H1 (cell line): ENCODE data around the gene KLK8. TPM values are rescaled to one million over a fixed set of nuclear protein-coding genes. Genes with fewer than 3 reads are reported as not detected.

Experiments
- CTCF ChIA-PET: fragments of 300-600 bp; sonication (Branson Sonifier 250); formaldehyde crosslinking; loops from one replicate; lab custom pipeline; 2021; ENCODE audit not compliant: partially characterized antibody; lab: Charles Lee
- POLR2A ChIA-PET: fragments of 300-600 bp; sonication (Branson Sonifier 250); formaldehyde crosslinking; loops from one replicate; lab custom pipeline; 2021; ENCODE audit warnings: inconsistent platforms; ENCODE audit not compliant: partially characterized antibody; lab: Charles Lee
- DNase-seq, 2 experiments: peaks; one replicate each; pipeline versions ENCODE4 v3.0.0 to v3.0.0-alpha.2; 2010 to 2022; ENCODE audit warnings: low spot score in 2 of 2, low read depth in 1 of 2, mixed read lengths in 1 of 2
- FAIRE-seq: peaks from 2 replicates; lab custom pipeline; 2011; peaks lifted over from hg19 to GRCh38; lab: Jason Lieb, UNC
- H2AFZ ChIP-seq: 2 replicates; pipeline ENCODE4 v1.8.1; 2012; ENCODE audit warnings: low read length, inconsistent platforms
- H2AK5ac ChIP-seq: 2 replicates; pipeline ENCODE4 v1.6.1; 2013; ENCODE audit warnings: low read depth, low read length
- H2BK120ac ChIP-seq: replicated peaks from 2 replicates; pipeline ENCODE3; 2013; ENCODE audit warnings: low read depth, low read length, inconsistent platforms
- H2BK12ac ChIP-seq: 2 replicates; pipeline ENCODE4 v1.6.1; 2013; ENCODE audit warnings: low read depth, low read length
- H2BK15ac ChIP-seq: 2 replicates; pipeline ENCODE4 v1.6.1; 2013; ENCODE audit warnings: low read length
- H2BK20ac ChIP-seq: 2 replicates; pipeline ENCODE4 v1.6.1; 2013; ENCODE audit warnings: low read length
- H2BK5ac ChIP-seq: 2 replicates; pipeline ENCODE4 v1.6.1; 2013; ENCODE audit warnings: low read depth, low read length
- H3K14ac ChIP-seq: 2 replicates; pipeline ENCODE4 v1.6.1; 2013; ENCODE audit warnings: inconsistent platforms; ENCODE audit not compliant: insufficient read length
- H3K18ac ChIP-seq: 2 replicates; pipeline ENCODE4 v1.6.1; 2013; ENCODE audit warnings: low read length; ENCODE audit errors: extremely low read depth
- H3K23ac ChIP-seq: 2 replicates; pipeline ENCODE4 v1.6.1; 2013; ENCODE audit warnings: inconsistent platforms; ENCODE audit not compliant: insufficient read length
- H3K23me2 ChIP-seq: 2 replicates; pipeline ENCODE4 v1.6.1; 2013; ENCODE audit warnings: low read depth, low read length
- H3K27ac ChIP-seq: 2 replicates; pipeline ENCODE4 v1.6.1; 2011; ENCODE audit warnings: low read depth, low read length, inconsistent platforms
- H3K27me3 ChIP-seq, 4 experiments: replicated peaks in 1 of 4; 1 replicate in 1 of 4; 2 replicates in 3 of 4; pipeline versions ENCODE4 v1.6.1 to v1.8.1; 2011 to 2013; ENCODE audit warnings: low read length in 3 of 4, mild to moderate bottlenecking in 3 of 4, inconsistent platforms in 2 of 4, mixed read lengths in 2 of 4, moderate library complexity in 1 of 4; ENCODE audit not compliant: control insufficient read depth in 3 of 4, insufficient read depth in 3 of 4; ENCODE audit errors: extremely low read depth in 1 of 4
- H3K36me3 ChIP-seq, 4 experiments: 2 replicates each; pipeline versions ENCODE4 v1.6.1 to v1.8.1; 2011 to 2013; ENCODE audit warnings: mild to moderate bottlenecking in 4 of 4, low read length in 3 of 4, moderate library complexity in 2 of 4, control low read depth in 1 of 4, inconsistent platforms in 1 of 4; ENCODE audit not compliant: insufficient read depth in 4 of 4, control insufficient read depth in 2 of 4
- H3K4ac ChIP-seq: replicated peaks from 2 replicates; pipeline ENCODE3; 2013; ENCODE audit warnings: low read length, low read depth, mixed read lengths, inconsistent platforms; ENCODE audit not compliant: insufficient read length
- H3K4me1 ChIP-seq, 4 experiments: replicated peaks in 1 of 4; 1 replicate in 1 of 4; 2 replicates in 3 of 4; pipeline versions ENCODE4 v1.6.1 to v1.8.1; 2011 to 2013; ENCODE audit warnings: low read length in 3 of 4, inconsistent platforms in 2 of 4, mixed read lengths in 1 of 4; ENCODE audit not compliant: insufficient read depth in 4 of 4, control insufficient read depth in 3 of 4
- H3K4me2 ChIP-seq, 2 experiments: 2 replicates each; pipeline versions ENCODE4 v1.6.1 to v1.8.1; 2011 to 2013; ENCODE audit warnings: low read depth in 2 of 2, low read length in 2 of 2, control low read depth in 1 of 2, inconsistent platforms in 1 of 2, mild to moderate bottlenecking in 1 of 2; ENCODE audit not compliant: insufficient read depth in 1 of 2
- H3K4me3 ChIP-seq, 4 experiments: fragments of 200-600, 300-600 bp in 1 of 4; sonication (generic), shearing (Covaris generic), sonication (Bioruptor Twin) in 1 of 4; 2 replicates each; pipeline versions ENCODE4 v1.5.1 to v1.8.1; 2011 to 2016; ENCODE audit warnings: low read length in 4 of 4, low read depth in 3 of 4, control low read depth in 2 of 4, inconsistent platforms in 2 of 4, mild to moderate bottlenecking in 2 of 4, mixed read lengths in 1 of 4, moderate library complexity in 1 of 4; ENCODE audit not compliant: insufficient read depth in 2 of 4; ENCODE audit errors: extremely low read depth in 1 of 4
- H3K56ac ChIP-seq: replicated peaks from 2 replicates; pipeline ENCODE3; 2013; ENCODE audit warnings: low read depth, mild to moderate bottlenecking, mixed read lengths, low read length, inconsistent platforms; ENCODE audit not compliant: insufficient read length
- H3K79me1 ChIP-seq: 2 replicates; pipeline ENCODE4 v1.6.1; 2013; ENCODE audit warnings: low read depth, low read length, control low read depth
- H3K79me2 ChIP-seq, 2 experiments: 2 replicates each; pipeline versions ENCODE4 v1.6.1 to v1.8.1; 2012 to 2013; ENCODE audit warnings: low read length in 2 of 2, mild to moderate bottlenecking in 2 of 2, inconsistent platforms in 1 of 2; ENCODE audit not compliant: insufficient read depth in 2 of 2, control insufficient read depth in 1 of 2
- H3K9ac ChIP-seq, 4 experiments: replicated peaks in 1 of 4; 1 replicate in 1 of 4; 2 replicates in 3 of 4; pipeline versions ENCODE4 v1.6.1 to v1.8.1; 2011 to 2013; ENCODE audit warnings: low read depth in 3 of 4, low read length in 3 of 4, control low read depth in 2 of 4, mild to moderate bottlenecking in 2 of 4, moderate library complexity in 2 of 4, inconsistent platforms in 1 of 4; ENCODE audit errors: extremely low read depth in 1 of 4
- H3K9me3 ChIP-seq, 2 experiments: 2 replicates each; pipeline versions ENCODE4 v1.6.1 to v1.8.1; 2012 to 2013; ENCODE audit warnings: mild to moderate bottlenecking in 2 of 2, moderate library complexity in 2 of 2, control low read depth in 1 of 2, inconsistent platforms in 1 of 2, low read depth in 1 of 2, low read length in 1 of 2, mixed read lengths in 1 of 2; ENCODE audit not compliant: insufficient read depth in 2 of 2
- H4K20me1 ChIP-seq, 2 experiments: replicated peaks in 1 of 2; 2 replicates each; pipeline versions ENCODE3 to v1.8.1; 2011 to 2013; ENCODE audit warnings: inconsistent platforms in 2 of 2, low read length in 2 of 2, mild to moderate bottlenecking in 1 of 2; ENCODE audit not compliant: insufficient read depth in 2 of 2, control insufficient read depth in 1 of 2
- H4K5ac ChIP-seq: 2 replicates; pipeline ENCODE4 v1.6.1; 2013; ENCODE audit warnings: low read length, low read depth, mixed read lengths, inconsistent platforms; ENCODE audit not compliant: insufficient read length
- H4K8ac ChIP-seq: 2 replicates; pipeline ENCODE4 v1.8.0; 2013; ENCODE audit warnings: mild to moderate bottlenecking, moderate library complexity, low read length, inconsistent platforms; ENCODE audit not compliant: insufficient read depth; ENCODE audit errors: extremely low read depth
- H4K91ac ChIP-seq: replicated peaks from 2 replicates; pipeline ENCODE3; 2013; ENCODE audit warnings: low read length, mixed read lengths, inconsistent platforms; ENCODE audit not compliant: insufficient read length
- ASH2L ChIP-seq: fragments of 200-600, 300-600 bp; sonication (generic); IDR thresholded peaks from one replicate; pipeline ENCODE4 v1.7.1; 2017; ENCODE audit warnings: low read length
- BACH1 ChIP-seq: IDR thresholded peaks from 2 replicates; pipeline ENCODE4 v1.6.1; 2012; ENCODE audit warnings: low read length, improper control_type of control experiment
- CEBPB ChIP-seq: IDR thresholded peaks from 2 replicates; pipeline ENCODE4 v1.6.1; 2012; ENCODE audit warnings: low read depth, low read length
- KDM4A ChIP-seq: IDR thresholded peaks from one replicate; pipeline ENCODE4 v1.7.1; 2012; ENCODE audit warnings: low read depth, mild to moderate bottlenecking, moderate library complexity, low read length, inconsistent platforms; ENCODE audit not compliant: severe bottlenecking
- TAF1 ChIP-seq: IDR thresholded peaks from 2 replicates; pipeline ENCODE4 v1.6.1; 2011; ENCODE audit warnings: mild to moderate bottlenecking, low read depth, low read length
- WGBS, 2 experiments: shearing (Covaris generic) in 1 of 2; methylation state at CpG; one replicate each; pipeline versions ENCODE4 v1.1.6 to v1.1.7; 2013 to 2015; ENCODE audit warnings: low lambda C conversion rate in 2 of 2, mixed read lengths in 2 of 2, inconsistent platforms in 1 of 2, low coverage in 1 of 2, missing lambda C conversion rate in 1 of 2; ENCODE audit not compliant: insufficient replicate concordance in 2 of 2, insufficient coverage in 1 of 2, insufficient read length in 1 of 2; ENCODE audit errors: extremely low coverage in 1 of 2, missing lambda C conversion rate in 1 of 2; 5-methylcytosine and 5-hydroxymethylcytosine counted together
- polyA plus RNA-seq, 7 experiments: library from polyadenylated mRNA; depleted of rRNA in 3 of 7; stranded (reverse) in 5 of 7; unstranded in 2 of 7; fragments of >200 nt in 5 of 7; fragments of 200-250 nt in 2 of 7; gene quantifications; 1 replicate in 5 of 7; 2 replicates in 1 of 7; 4 replicates in 1 of 7; pipeline versions ENCODE4 v1.2.1 to v1.2.3, GENCODE V29; 2011 to 2013; ENCODE audit warnings: missing spikeins in 2 of 7, mixed read lengths in 2 of 7
- total RNA-seq: library from RNA; stranded (reverse); fragmentation: NEBNext Ultra II Directional; extraction: Animal tissue kit (Norgen Biotek cat#: 25700); gene quantifications from 2 replicates; pipeline ENCODE4 v1.2.1, GENCODE V29; 2021
- TF ChIP-seq, protein P1 (sequence below): IDR thresholded peaks from 2 replicates; pipeline ENCODE4 v1.6.1; 2012; ENCODE audit warnings: inconsistent platforms

Gene KLK8
- total and polyA plus RNA-seq, 2 of the 8 experiments (the other 6 are each of a cell fraction or from before 2014, with no cell fraction given): 2.9 to 3.6 TPM

DNA sequence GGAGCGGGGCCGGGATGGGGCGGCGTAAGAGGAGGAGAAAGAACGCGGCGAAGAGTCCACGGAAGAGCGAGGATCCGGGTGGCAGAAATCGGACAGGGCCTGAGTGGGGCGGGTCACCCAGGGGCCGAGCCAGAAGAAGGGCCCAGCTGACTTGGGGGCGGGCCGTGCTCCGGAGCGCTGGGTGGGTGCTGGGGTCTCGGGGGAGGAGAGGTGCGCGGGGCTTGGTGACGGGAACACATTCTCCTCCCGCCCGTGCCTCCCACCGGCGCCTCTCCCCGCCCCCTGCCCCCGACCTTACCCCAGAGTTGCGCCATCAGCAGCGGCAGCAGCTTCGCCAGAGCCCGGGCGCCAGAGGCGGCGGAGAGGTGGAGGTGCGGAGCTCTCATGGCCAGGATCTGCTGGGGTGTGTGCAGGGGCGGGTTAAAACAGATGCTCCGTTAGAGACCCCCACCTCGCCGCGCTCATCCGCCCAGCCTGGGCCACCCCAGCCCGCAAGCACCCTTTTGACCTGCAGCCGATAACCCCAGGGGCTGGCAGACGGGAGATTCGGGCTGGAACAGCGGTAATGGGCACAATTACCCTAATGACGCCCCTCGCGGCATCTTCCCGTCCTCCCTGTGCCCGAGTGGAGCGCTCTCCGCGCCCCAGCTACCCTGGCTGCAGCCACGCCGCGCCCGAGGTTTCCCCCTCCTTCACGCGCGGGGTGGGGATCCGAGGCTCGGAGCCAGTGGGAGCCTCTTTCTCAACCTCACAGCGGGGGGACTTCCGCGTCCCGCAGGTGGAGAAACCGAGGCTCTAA lies 17.5 kb upstream of the KLK8 start:
- no peak overlapping the region; a peak in 1 of 7 replicates for H3K9ac ChIP-seq
- CTCF ChIA-PET: interaction anchor here (0.7 to 15.0 kb wide), 10 partner anchors 9 to 101 kb away, joined by 3 to 269 read pairs (median 4); no protein-coding TSS in a partner anchor

More for the DNA sequence above, 17.5 kb upstream of the KLK8 start:
- no peak overlapping the region; the same call in 1 of the 2 replicates for H2BK5ac ChIP-seq
- peak overlapping the region; percentile 51 to 73 (median 52) for H3K4me3 ChIP-seq
- peak overlapping the region; percentile 81 to 93 for H3K4me2 ChIP-seq
- no peak overlapping the region for H3K23ac ChIP-seq
- peak overlapping the region; percentile 36 for H4K91ac ChIP-seq
- no peaks in the 10 kb centered on the region for H3K79me1 ChIP-seq
- H3K23me2 ChIP-seq: peaks cover 14% of the 10 kb centered on the region; the same call in 1 of the 2 replicates
- H2BK20ac ChIP-seq: no peak overlapping the region
- no peak overlapping the region for H2BK15ac ChIP-seq
- H3K18ac ChIP-seq: peak overlapping the region; percentile 38
- WGBS, 2 experiments: 3% methylated on average over 29 of the region's 68 CpGs; no CpG with 5 or more reads in 1 of the 2 experiments
- H3K36me3 ChIP-seq: no peaks in the 10 kb centered on the region
- no peak overlapping the region for H3K27ac ChIP-seq
- FAIRE-seq (no peak), DNase-seq (peak in 1 of 2 experiments; percentile 73)
- no peak overlapping the region for H2AK5ac ChIP-seq
- H2AFZ ChIP-seq: peak overlapping the region; percentile 41; the same call in 1 of the 2 replicates
- H2BK120ac ChIP-seq: no peak overlapping the region
- H4K5ac ChIP-seq: no peak overlapping the region
- H3K4me1 ChIP-seq: peaks cover 0 to 7% (median 3%) of the 10 kb centered on the region in 4 experiments; a peak in 5 of 7 replicates
- no peak overlapping the region for H3K56ac ChIP-seq
- no peak overlapping the region for H3K4ac ChIP-seq
- H2BK12ac ChIP-seq: peak overlapping the region; percentile 50; the same call in 1 of the 2 replicates
- peak overlapping the region; percentile 71 for H4K8ac ChIP-seq
- POLR2A ChIA-PET: interaction anchor here (0.6 to 2.8 kb wide), 8 partner anchors 11 to 1981 kb away, joined by 3 to 12 read pairs (median 4); no protein-coding TSS in a partner anchor
- H3K79me2 ChIP-seq: no peaks in the 10 kb centered on the region
- peak; percentile 91 for TF ChIP-seq CEBPB
- TF ChIP-seq, protein P1, sequence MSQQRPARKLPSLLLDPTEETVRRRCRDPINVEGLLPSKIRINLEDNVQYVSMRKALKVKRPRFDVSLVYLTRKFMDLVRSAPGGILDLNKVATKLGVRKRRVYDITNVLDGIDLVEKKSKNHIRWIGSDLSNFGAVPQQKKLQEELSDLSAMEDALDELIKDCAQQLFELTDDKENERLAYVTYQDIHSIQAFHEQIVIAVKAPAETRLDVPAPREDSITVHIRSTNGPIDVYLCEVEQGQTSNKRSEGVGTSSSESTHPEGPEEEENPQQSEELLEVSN: 0 out of 2 replicates have a peak, but pooled peaks have one; percentile 25
- peak; percentile 78 for TF ChIP-seq KDM4A
- 0 out of 2 replicates have a peak, but pooled peaks have one; percentile 27 for TF ChIP-seq BACH1
- TF ChIP-seq TAF1: 0 out of 2 replicates have a peak, but pooled peaks have one; percentile 31
- no peak for TF ChIP-seq ASH2L
- H4K20me1 ChIP-seq: no peaks in the 10 kb centered on the region
- no peak overlapping the region for H3K14ac ChIP-seq
- peaks cover 0 to 30% (median 19%) of the 10 kb centered on the region in 4 experiments; a peak in 5 of 7 replicates for H3K27me3 ChIP-seq
- no peaks in the 10 kb centered on the region for H3K9me3 ChIP-seq
